Fibroblast of the conjunctiva (primary cell): Measurements from ENCODE around the gene ZFP92.
"Not testable (repeated sequence)": the region's sequence is repeated elsewhere in the genome, so short reads cannot be mapped to it uniquely, and the experiment has no call there.

Experiments
- DNase-seq: peaks from one replicate; pipeline ENCODE4 v3.0.0-alpha.2; 2010; ENCODE audit warnings: low read depth

Gene ZFP92

GRCh38 chrX:153387345-153387744 is 23.9 kb upstream of the ZFP92 start:
- DNase-seq, result no peak

- no peak for DNase-seq
Observed at GRCh38 chrX:153387987-153388721, 23.1 kb upstream of the ZFP92 start.

DNA sequence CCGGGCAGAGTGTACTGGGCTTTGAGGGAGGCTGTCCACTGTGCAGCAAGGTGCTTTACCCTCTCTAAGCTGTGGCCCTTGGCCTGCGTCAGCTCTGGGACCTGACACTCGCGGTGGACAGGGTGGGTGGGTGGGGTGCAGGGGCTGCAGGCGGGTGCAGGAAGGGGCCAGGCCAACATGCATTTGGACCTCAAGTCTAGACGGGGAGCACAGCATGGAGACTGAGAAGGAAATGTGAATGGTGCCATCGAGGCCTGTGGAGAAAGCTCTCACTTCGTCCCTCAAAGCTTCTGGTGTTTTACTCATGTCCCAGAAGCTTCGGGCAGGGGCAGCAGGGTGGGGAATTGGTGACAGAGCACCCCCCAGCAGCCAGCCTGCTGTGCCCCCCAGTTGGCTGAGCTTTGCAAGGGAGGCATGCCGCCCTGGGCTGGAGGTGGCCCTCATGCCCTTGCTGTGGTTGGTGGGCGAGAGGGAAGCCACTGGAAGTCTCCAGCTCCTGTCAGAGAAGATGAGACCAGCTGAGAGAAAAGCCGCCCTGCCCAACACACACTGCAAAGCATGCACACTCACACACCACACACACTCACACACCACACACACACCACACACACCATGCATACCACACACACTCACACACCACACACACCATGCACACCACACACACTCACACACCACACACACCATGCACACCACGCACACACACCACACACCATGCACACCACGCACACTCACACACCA is 22.4 kb upstream of the ZFP92 start:
- DNase-seq, result no peak

- DNase-seq, result not testable (repeated sequence)
Observed at GRCh38 chrX:153389460-153389768, 21.9 kb upstream of the ZFP92 start.

- DNase-seq, result no peak
Observed at GRCh38 chrX:153392642-153393321, 18.5 kb upstream of the ZFP92 start.

DNA sequence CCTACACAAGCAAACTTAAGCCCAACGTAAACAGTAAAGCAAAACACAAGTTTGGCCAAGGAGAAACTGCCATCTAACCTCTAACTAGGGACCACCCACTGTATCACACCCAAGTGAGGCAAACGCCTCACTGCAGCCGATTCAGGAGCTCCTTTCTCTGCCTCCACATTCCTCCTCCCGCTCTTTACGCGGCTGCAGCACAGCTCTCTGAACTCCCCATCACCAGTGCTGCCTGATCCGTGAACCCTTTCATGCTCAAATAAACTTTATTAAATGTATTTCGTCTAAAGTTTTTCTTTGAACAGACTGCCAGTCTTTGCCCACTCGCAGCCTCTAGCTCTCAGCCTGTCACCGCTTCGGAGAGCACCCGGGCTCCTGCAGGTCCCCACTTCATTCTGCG is 16.7 kb upstream of the ZFP92 start:
- no peak for DNase-seq

DNA sequence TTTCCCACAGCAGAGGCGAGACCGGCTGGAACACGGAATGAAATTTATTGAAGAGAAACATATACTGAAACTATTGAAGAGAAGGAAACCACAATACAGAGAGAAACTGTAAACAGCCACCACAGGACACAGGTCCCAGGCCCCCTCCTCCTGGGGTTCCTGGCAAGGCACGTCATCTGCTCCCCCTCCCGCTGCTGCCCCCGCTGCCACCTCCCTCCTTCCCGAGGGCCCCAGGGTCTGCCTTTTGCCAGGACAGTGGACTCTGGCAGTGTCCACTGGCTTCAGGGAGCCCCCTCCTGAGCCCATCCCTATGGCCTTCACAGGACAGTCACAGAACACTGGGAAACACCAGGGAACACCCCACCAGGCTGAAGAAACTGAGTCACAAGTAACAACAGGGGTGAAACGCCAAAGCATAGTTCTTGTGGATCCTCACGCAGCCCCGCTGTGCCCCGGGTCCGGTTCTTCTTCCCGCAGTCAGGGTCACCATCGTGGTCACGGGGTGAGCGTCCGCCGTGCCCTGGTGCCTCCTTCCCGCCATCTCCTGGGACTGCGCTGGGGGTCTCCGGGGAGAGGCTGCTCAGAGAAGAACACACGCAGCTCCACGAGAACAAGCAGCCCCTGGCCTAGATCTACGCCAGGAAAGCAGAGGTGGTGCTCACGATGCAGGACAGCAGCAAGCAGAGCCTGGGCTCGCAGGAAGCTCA is 15.5 kb upstream of the ZFP92 start:
- DNase-seq, result no peak

GRCh38 chrX:153396320-153397195 is 14.7 kb upstream of the ZFP92 start:
- no peak for DNase-seq

DNA sequence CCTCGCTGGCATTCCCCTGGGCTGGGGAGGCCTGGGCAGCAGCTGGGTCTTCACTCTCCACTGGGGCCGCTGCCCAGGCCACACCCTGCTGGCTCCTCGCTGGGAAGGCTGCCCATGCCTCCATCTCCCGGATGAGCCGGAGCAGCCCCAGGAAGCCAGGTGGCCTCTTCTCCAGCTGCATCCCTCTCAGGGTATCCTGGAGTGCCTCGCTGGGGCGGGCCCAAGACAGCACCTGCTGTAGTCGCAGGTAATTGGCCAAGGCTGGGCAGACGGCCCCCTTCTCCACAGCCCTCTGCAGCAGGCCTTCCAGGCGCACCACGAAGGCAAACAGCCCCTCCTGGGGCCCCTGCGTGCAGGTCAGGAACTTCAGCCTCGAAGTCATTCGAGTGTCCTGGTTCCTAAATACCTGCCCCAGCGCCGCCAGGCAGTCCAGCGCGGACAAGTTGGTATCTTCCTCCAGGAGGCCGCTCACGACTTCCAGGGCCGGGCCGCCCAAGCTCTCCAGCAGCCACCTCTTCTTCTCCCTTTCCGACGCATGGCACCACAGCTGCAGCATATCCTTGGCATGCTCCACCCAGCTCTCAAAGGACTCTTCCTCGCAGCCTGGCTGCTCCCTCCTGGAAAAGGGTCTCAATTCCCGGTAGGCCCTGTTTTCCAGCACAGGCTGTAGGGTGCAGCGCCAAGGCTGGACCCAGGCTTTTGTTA is 13.9 kb upstream of the ZFP92 start:
- DNase-seq, result no peak

DNA sequence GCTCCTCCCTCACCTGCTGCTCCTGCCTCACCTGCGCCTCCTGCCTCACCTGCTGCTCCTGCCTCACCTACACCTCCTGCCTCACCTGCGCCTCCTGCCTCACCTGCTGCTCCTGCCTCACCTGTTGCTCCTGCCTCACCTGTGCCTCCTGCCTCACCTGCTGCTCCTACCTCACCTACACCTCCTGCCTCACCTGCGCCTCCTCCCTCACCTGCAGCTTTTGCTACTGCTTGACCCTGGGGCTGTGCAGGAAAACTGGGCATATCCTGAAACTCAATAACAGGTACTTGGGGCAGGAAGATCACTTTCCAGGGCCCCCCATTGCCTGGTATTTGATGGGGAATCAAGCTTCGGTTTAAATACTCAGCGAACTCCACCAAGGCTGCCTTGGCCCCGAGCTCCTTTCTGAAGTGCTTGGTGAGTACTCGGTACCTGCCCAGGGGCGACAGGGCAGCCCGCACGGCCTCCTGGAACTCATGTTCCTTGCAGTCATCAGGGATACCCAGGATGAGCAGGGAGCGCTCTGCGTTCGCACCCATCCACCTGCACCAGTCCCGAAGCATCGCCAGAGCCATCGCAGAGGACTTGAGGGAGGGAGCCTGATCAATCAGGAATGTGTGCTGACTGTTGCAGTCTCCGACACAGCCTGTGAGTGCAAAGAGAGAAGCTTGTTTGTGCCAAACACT is 12.9 kb upstream of the ZFP92 start:
- no peak for DNase-seq

DNA sequence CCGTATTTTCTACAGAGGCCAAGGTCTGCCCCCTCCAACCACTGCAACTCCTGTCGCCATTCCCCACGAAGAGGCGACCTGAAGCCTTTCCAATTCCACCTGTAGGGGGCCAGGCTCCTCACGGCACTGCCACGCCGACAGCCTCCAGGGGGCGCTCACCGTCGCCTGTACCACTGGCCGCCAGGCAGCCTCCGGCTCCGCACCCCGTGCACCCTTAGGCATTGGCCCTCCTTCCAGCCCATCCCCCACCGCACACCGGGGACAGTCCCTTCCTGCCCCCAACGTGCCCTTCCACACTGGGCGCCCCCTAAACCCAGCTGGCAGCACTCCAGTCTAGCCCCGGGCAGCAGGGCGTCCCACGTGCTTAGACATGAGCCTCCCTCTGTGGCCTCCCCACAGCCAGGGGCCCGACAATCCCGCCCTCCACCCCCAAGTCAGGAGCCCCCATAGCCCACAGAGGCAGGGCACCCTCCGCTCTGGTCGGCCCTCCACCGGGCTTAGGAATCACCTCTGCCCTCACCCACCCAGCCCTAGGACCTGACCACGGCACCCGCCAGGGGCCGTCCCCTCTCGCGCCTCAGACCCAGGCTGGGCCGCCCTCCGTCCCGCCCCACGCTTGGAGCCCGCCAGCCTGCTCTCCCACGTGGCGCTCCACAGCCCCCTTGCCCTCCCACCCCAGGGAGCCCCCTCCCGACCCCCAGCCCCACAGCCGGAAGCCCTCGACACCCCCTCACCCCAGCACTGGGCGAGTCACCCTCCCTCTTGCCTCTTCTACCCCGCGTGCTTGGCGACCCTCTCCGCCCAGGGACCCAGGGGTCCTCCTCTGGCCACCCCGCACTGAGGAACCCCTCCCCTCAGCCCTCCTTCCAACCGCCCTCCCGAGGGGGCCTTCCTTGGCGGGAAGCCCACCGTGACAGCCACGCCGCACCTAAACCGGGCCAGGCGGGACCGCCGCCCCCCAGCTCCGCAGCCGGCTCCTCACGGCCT is 10.8 kb upstream of the ZFP92 start:
- no peak for DNase-seq

DNA sequence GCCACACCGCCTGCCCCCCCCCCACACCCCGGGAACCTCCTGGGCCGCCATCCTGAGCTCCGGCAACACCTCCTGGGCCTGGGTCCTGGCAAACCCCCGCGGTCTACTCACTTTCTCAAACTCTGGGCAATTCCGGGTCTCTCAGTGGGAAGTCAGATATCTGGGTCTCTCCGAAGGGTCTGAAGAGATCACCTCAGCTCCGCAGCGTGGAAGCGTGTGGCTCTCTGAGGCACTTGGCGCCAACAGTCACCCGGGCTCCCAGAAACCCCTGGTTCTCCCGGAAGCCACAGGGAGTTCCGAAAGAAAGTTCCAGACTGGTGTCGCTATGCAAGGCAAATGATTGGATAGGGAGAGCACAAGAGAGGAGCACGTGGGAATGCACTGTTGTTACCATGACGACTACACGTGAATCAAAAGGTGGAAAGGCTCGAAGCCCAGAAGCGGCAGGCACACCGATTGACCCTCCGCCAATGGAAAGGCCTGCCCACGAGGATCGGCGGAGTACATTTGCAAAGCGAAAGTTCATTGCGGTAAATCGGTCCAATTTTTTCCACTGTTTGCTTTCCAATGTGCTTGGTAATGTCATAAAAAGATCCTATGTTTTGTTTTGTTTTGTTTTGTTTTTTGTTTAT is 10.0 kb upstream of the ZFP92 start, which contains the start of gene PNMA6E:
PNMA6E (minus strand) TSS at position 218 of the 632 bp plus-strand sequence. CDS start 2,501 bp downstream, outside the sequence.
- DNase-seq, result no peak

- DNase-seq, result not testable (repeated sequence)
Observed at GRCh38 chrX:153404333-153404732, 6.9 kb upstream of the ZFP92 start.

GRCh38 chrX:153405426-153405825 is 5.8 kb upstream of the ZFP92 start:
- DNase-seq, result no peak

DNA sequence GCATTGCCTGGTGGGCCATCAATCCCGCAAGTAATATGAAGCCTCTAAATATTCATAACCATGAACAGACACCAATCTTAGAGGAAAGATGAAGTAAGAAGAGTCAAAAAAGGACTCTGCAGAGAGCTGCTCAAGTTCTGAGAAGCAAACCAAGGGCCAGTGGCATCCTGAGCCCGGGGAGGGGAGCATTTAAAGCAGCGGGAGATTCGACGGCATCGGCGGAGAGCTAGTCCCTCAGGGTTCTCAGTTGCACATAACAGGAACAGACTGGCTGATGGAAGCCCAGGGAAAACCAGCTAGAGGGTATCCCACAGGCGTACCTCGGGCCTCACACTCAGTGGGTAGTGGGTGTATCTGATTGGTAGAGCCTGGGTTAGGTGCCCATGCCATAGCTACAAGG is 5.3 kb upstream of the ZFP92 start:
- no peak for DNase-seq

- no peak for DNase-seq
Observed at GRCh38 chrX:153406903-153407302, 4.4 kb upstream of the ZFP92 start.

DNA sequence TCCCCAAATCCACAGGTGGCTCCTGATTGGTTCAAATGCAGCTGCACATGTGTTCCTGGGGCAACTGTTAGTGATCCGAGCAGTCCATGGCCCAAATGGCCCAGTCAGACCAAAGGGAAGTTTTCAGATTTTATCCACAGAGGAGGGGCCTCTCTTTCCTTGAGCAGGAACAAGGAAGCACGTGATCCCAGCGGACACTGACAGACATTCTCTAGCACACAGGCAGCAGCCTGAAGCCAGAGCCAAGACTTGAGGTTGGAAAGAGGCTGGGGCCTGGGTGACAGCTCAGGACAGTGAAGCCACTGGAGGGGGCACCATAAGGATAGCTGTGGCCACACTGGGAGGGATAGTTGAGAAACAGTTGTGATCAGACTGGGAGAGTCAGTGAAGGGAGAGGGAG is 3.5 kb upstream of the ZFP92 start:
- DNase-seq, result no peak

GRCh38 chrX:153408221-153408721 is 3.0 kb upstream of the ZFP92 start:
- DNase-seq, result no peak
